ENCODE results near the gene GTSE1. TPM values are rescaled to one million over a fixed set of nuclear protein-coding genes. Genes with fewer than 3 reads are reported as not detected.

GTSE1 gene
- total and polyA plus RNA-seq, 2 of the 13 experiments (the other 11 are each of a cell fraction or from before 2014, with no cell fraction given) = 10.7 to 13.5 TPM

GRCh38 chr22:46377525-46378425, 81.1 kb downstream of the GTSE1 start (continued):
- TF ChIP-seq CCDC6 (CRISPR knock-in tag; IDR thresholded peaks at IDR 0.05) = peak; percentile 64
- peak; percentile 94 for TF ChIP-seq TEAD3 (CRISPR knock-in tag; optimal IDR thresholded peaks at IDR 0.05; ENCODE audit: borderline replicate concordance)
- no peak for TF ChIP-seq CC2D1A (CRISPR knock-in tag; IDR thresholded peaks at IDR 0.05)
- no peak for TF ChIP-seq ZNF720 (CRISPR knock-in tag; IDR thresholded peaks at IDR 0.05)
- peak; percentile 99 for TF ChIP-seq JUNB (CRISPR knock-in tag; IDR thresholded peaks at IDR 0.05; ENCODE audit: borderline replicate concordance)
- TF ChIP-seq ZFX (CRISPR knock-in tag; IDR thresholded peaks at IDR 0.05; ENCODE audit: low read depth) = peak; percentile 79
- no peak for TF ChIP-seq SNRNP70 (IDR thresholded peaks at IDR 0.05; ENCODE audit: low read depth, low read length)
- no peak for TF ChIP-seq DNMT3B (CRISPR knock-in tag; conservative IDR thresholded peaks at IDR 0.05)
- peak; percentile 90; the same call in 1 of the 2 replicates for TF ChIP-seq ZNF274 (CRISPR knock-in tag; IDR thresholded peaks at IDR 0.05)
- TF ChIP-seq TSC22D2 (CRISPR knock-in tag; IDR thresholded peaks at IDR 0.05; ENCODE audit: borderline replicate concordance) = no peak
- peak; percentile 35; the same call in 1 of the 2 replicates for TF ChIP-seq ZNF337 (CRISPR knock-in tag; IDR thresholded peaks at IDR 0.05; ENCODE audit: borderline replicate concordance, low read depth)
- TF ChIP-seq KLF13 (CRISPR knock-in tag; IDR thresholded peaks at IDR 0.05) = no peak
- 0 out of 2 replicates have a peak, but pooled peaks have one; percentile 51 for TF ChIP-seq ZBTB37 (CRISPR knock-in tag; IDR thresholded peaks at IDR 0.05)
- TF ChIP-seq SALL1 (CRISPR knock-in tag; IDR thresholded peaks at IDR 0.05) = peak; percentile 83
- peak; percentile 78 for TF ChIP-seq NR0B2 (CRISPR knock-in tag; IDR thresholded peaks at IDR 0.05)

Data from HepG2 (cell line).